Glutamatergic neuron (in vitro differentiated cells): ENCODE measurements around the gene HIVEP3. TPM values are rescaled to one million over a fixed set of nuclear protein-coding genes. Genes with fewer than 3 reads are reported as not detected.

ENCODE experiments used
- DNase-seq: peaks from one replicate; pipeline ENCODE4 v3.0.0; 2022
- H3K27ac Mint-ChIP-seq: one replicate; pipeline ENCODE4 v1.8.0; 2020; ENCODE audit warnings: mild to moderate bottlenecking, mixed read lengths, inconsistent platforms; ENCODE audit not compliant: unreplicated experiment
- H3K27me3 Mint-ChIP-seq: one replicate; pipeline ENCODE4 v1.8.0; 2020; ENCODE audit warnings: mild to moderate bottlenecking, moderate library complexity, mixed read lengths, inconsistent platforms; ENCODE audit not compliant: unreplicated experiment
- H3K36me3 Mint-ChIP-seq: one replicate; pipeline ENCODE4 v1.8.0; 2020; ENCODE audit warnings: mild to moderate bottlenecking, mixed read lengths, inconsistent platforms; ENCODE audit not compliant: unreplicated experiment
- H3K4me1 Mint-ChIP-seq: one replicate; pipeline ENCODE4 v1.8.0; 2020; ENCODE audit warnings: mild to moderate bottlenecking, low read depth, mixed read lengths, inconsistent platforms; ENCODE audit not compliant: unreplicated experiment
- H3K4me3 Mint-ChIP-seq: one replicate; pipeline ENCODE4 v1.8.0; 2020; ENCODE audit warnings: mild to moderate bottlenecking, mixed read lengths, inconsistent platforms; ENCODE audit not compliant: unreplicated experiment
- H3K9me3 Mint-ChIP-seq: one replicate; pipeline ENCODE4 v1.8.0; 2020; ENCODE audit warnings: mild to moderate bottlenecking, moderate library complexity, mixed read lengths, inconsistent platforms; ENCODE audit not compliant: unreplicated experiment
- total RNA-seq: library from RNA; stranded (reverse); fragmentation: NEBNext Ultra II Directional; extraction: Animal tissue kit (Norgen Biotek cat#: 25700); gene quantifications from one replicate; pipeline ENCODE4 v1.2.1, GENCODE V29; 2021; ENCODE audit not compliant: unreplicated experiment
- TF ChIP-seq, protein P1 (sequence below): fragments of 200-600 bp; sonication (generic); IDR thresholded peaks from one replicate; pipeline ENCODE4 v1.5.0; 2021; ENCODE audit not compliant: partially characterized antibody, unreplicated experiment

HIVEP3 gene
- total RNA-seq, 1 donor from 2014 or later: 15.1 TPM

- TF ChIP-seq, protein P1, sequence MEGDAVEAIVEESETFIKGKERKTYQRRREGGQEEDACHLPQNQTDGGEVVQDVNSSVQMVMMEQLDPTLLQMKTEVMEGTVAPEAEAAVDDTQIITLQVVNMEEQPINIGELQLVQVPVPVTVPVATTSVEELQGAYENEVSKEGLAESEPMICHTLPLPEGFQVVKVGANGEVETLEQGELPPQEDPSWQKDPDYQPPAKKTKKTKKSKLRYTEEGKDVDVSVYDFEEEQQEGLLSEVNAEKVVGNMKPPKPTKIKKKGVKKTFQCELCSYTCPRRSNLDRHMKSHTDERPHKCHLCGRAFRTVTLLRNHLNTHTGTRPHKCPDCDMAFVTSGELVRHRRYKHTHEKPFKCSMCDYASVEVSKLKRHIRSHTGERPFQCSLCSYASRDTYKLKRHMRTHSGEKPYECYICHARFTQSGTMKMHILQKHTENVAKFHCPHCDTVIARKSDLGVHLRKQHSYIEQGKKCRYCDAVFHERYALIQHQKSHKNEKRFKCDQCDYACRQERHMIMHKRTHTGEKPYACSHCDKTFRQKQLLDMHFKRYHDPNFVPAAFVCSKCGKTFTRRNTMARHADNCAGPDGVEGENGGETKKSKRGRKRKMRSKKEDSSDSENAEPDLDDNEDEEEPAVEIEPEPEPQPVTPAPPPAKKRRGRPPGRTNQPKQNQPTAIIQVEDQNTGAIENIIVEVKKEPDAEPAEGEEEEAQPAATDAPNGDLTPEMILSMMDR: no peak
- no peaks in the 10 kb centered on the region for H3K36me3 Mint-ChIP-seq
- no peak for DNase-seq
- peaks cover 9% of the 10 kb centered on the region for H3K9me3 Mint-ChIP-seq
- no peak overlapping the region for H3K4me3 Mint-ChIP-seq
- peak overlapping the region; percentile 45 for H3K27ac Mint-ChIP-seq
- peaks cover 5% of the 10 kb centered on the region for H3K27me3 Mint-ChIP-seq
- peaks cover 17% of the 10 kb centered on the region for H3K4me1 Mint-ChIP-seq
Observed at GRCh38 chr1:41876576-41877445, 41.9 kb downstream of the HIVEP3 start.

- Mint-ChIP-seq H3K4me1 (peaks cover 17% of the 10 kb centered on the region), H3K9me3 (peaks cover 9% of the 10 kb centered on the region), H3K36me3 (no peaks in the 10 kb centered on the region), H3K27me3 (peaks cover 5% of the 10 kb centered on the region), H3K4me3 (no peak overlapping the region), H3K27ac (no peak overlapping the region)
- TF ChIP-seq, protein P1: no peak
- no peak for DNase-seq
Observed at GRCh38 chr1:41875487-41875886, 43.2 kb downstream of the HIVEP3 start.

DNA sequence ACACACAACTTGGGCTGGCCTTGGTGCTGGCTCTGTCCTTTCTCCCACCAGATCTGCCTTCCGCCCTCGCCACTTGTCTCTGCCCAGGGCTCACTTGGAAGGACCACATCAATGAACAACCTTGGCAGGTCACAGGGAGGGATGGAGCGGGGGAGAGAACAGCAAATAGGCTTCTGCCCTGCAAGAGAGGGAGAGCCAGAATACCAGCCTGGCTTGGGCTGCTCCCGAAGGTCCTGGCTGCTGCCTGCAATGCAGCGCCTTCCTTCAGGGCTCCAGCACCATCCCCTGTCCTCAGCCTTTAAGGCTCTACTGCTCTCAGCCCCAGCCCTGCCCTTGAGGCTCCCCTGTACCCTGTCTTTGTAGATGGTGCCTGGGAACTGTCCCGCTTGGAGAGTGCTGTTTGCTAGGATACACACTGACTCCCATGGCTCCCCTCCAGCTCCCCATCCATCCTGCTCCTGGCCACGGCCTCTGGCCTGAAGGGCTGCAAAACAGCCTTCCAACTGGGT lies 43.8 kb downstream of the HIVEP3 start:
- H3K27ac Mint-ChIP-seq: no peak overlapping the region
- peaks cover 5% of the 10 kb centered on the region for H3K27me3 Mint-ChIP-seq
- no peaks in the 10 kb centered on the region for H3K36me3 Mint-ChIP-seq
- H3K4me3 Mint-ChIP-seq: no peak overlapping the region
- peaks cover 17% of the 10 kb centered on the region for H3K4me1 Mint-ChIP-seq
- peaks cover 9% of the 10 kb centered on the region for H3K9me3 Mint-ChIP-seq
- no peak for DNase-seq
- TF ChIP-seq, protein P1: no peak

DNA sequence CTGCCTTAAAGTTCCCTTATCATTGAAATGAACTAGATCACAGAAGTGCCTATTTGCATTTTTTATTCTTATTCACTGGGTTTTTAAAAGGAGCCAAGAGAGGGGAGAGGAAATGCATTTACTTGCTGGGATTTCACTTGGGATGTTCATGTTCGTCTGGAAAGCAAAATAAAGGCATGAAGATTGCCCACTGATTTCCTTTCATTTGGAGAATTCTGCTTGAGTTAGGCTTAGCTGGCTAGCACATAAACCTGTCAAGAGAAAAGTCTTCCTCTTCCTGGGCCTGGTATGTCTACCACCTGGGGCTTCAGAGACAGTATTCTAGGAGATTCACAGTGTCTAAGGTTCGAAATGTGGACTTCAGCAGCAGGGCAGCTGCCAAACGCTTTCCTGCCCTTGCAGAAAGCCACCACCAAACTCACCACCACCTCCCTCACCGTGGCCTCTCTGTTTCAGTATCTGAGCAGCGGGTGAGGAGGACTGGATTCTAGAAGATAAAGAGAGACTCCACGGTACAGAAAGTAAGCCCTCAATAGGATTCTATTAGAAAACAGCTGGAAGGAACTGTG lies 44.5 kb downstream of the HIVEP3 start:
- no peak for DNase-seq
- Mint-ChIP-seq H3K9me3 (peaks cover 7% of the 10 kb centered on the region), H3K36me3 (no peaks in the 10 kb centered on the region), H3K4me3 (no peak overlapping the region), H3K27ac (no peak overlapping the region), H3K4me1 (peaks cover 18% of the 10 kb centered on the region), H3K27me3 (peaks cover 5% of the 10 kb centered on the region)
- TF ChIP-seq, protein P1: no peak

DNA sequence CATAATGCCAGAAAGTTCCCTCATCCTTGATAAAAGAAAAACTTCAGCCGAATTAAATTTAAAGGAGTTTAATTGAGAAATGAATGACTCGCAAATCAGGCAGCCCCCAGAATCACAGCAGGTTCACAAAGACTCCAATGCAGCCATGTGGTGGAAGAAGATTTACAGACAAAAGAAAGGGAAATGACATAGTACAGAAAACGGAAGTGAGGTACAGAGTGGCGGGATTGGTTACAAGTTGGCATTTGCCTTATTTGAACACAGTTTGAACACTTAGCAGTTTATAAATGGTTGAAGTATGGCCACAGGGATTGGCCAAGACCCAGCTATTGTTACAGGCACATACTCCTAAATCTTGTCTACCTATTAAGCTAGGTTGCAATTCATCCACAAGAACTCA lies 46.6 kb downstream of the HIVEP3 start:
- peaks cover 22% of the 10 kb centered on the region for H3K4me1 Mint-ChIP-seq
- H3K27ac Mint-ChIP-seq: no peak overlapping the region
- TF ChIP-seq, protein P1: no peak

More for the DNA sequence above, 46.6 kb downstream of the HIVEP3 start:
- Mint-ChIP-seq H3K4me3 (no peak overlapping the region), H3K27me3 (peaks cover 5% of the 10 kb centered on the region), H3K9me3 (peaks cover 7% of the 10 kb centered on the region), H3K36me3 (no peaks in the 10 kb centered on the region)
- DNase-seq: no peak
